Measurements from ENCODE around the gene SLC25A36.
"Not testable (repeated sequence)": the region's sequence is repeated elsewhere in the genome, so short reads cannot be mapped to it uniquely, and the experiment has no call there.

The SLC25A36 gene

GRCh38 chr3:140931801-140932200 is 9.8 kb upstream of the SLC25A36 start:
- DNase-seq, result no peak

GRCh38 chr3:140933109-140933508 is 8.5 kb upstream of the SLC25A36 start:
- no peak for DNase-seq

DNA sequence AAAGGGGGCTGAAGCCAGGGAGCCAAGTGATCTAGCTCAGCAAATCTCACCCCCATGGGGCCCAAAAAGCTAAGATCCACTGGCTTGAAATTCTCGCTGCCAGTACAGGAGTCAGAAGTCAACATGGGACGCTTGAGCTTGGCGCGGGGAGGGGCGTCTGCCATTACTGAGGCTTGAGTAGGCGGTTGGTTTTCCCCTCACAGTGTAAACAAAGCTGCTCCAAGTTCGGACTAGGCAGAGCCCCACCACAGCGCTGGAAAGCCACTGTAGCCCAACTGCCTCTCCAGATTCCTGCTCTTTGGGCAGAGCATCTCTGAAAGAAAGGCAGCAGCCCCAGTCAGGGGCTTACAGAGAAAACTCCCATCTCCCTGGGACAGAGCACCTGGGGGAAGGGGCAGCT is 8.1 kb upstream of the SLC25A36 start:
- DNase-seq, result no peak

GRCh38 chr3:140939305-140939704 is 2.3 kb upstream of the SLC25A36 start:
- DNase-seq, result not testable (repeated sequence)

DNA sequence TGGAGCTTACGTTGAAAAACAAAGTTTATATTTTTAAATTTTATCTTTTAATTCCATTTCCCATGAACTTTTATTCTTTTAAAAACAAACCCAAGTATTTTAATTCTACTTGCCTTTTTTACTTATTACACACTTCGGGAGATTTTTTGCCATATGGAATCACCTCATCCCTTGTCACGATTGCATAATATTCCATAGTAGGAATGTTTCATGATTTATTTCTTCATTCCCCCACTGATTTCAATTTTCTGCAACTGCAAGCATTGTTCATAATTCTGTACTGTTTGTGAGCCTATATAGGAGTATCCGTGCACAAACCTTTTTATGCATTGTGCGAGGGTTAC is 574 bp upstream of the SLC25A36 start:
- DNase-seq, result no peak

- DNase-seq, result no peak
These were observed 827 bp downstream of the SLC25A36 start for GRCh38 chr3:140942221-140943104.

- no peak for DNase-seq
These were observed 2.3 kb downstream of the SLC25A36 start for GRCh38 chr3:140943781-140944552.

- no peak for DNase-seq
These were observed 7.0 kb downstream of the SLC25A36 start for GRCh38 chr3:140948460-140949249.

GRCh38 chr3:140950144-140950543 is 8.5 kb downstream of the SLC25A36 start:
- DNase-seq, result no peak

DNA sequence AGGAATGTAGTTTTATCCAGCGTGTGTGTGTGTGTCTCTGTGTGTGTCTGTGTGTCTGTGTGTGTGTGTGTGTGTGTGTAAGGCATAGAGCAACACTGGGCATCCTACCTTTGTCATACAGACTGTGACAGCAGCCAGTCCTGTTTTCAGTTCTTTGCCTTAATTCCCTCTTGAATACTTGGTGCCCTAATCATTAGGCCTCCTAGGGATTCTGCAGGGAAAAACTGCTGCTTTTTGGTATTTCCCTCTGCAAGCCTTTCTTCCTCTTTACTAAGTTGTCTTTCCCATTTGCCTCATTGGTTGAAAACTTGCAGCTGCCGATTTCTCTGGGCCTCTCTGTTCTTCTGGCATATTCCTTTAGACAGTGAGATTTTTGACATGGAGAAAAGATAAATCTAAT is 9.2 kb downstream of the SLC25A36 start:
- no peak for DNase-seq

DNA sequence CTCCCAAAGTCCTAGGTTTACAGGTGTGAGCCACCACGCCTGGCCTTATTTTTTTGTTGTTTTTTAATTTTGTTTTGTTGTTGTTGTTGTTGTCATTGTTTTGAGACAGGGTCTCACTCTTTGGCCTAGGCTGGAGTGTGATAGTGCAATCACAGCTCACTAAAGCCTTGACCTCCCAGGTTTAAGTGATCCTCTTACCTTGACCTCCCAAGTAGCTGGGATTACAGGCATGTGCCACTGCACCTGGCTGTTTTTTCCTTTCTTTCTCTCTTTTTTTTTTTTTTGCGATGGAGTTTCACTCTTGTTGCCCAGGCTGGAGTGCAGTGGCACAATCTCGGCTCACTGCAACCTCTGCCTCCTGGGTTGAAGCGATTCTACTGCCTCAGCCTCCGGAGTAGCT is 10.1 kb downstream of the SLC25A36 start:
- not testable (repeated sequence) for DNase-seq

GRCh38 chr3:140953028-140953960 is 11.7 kb downstream of the SLC25A36 start:
- DNase-seq, result no peak

GRCh38 chr3:140954576-140954975 is 12.9 kb downstream of the SLC25A36 start:
- DNase-seq, result no peak

DNA sequence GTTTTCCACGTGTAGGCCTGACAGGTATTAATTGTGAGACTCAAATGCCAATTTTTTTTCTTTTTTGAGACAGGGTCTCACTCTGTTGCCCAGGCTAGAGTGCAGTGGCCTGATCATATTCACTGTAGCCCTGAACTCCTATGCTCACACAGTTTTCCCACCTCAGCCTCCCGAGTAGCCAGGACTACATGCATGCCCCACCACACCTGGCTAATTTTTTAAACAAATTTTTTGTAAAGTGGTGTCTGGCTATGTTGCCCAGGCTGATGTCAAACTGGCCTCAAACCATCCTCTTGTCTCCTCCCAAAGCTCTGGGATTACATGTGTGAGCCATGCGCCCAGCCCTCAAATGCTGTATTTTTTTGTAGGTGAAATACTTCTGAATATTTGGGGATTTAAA is 14.0 kb downstream of the SLC25A36 start:
- no peak for DNase-seq

- no peak for DNase-seq
These were observed 14.6 kb downstream of the SLC25A36 start for GRCh38 chr3:140956058-140956835.

- peak; percentile 43 for DNase-seq
These were observed 31.2 kb downstream of the SLC25A36 start for GRCh38 chr3:140972833-140973232.

- DNase-seq, result no peak
These were observed 33.3 kb downstream of the SLC25A36 start for GRCh38 chr3:140974900-140975299.

GRCh38 chr3:140980663-140981062 is 39.0 kb downstream of the SLC25A36 start:
- DNase-seq, result no peak

DNA sequence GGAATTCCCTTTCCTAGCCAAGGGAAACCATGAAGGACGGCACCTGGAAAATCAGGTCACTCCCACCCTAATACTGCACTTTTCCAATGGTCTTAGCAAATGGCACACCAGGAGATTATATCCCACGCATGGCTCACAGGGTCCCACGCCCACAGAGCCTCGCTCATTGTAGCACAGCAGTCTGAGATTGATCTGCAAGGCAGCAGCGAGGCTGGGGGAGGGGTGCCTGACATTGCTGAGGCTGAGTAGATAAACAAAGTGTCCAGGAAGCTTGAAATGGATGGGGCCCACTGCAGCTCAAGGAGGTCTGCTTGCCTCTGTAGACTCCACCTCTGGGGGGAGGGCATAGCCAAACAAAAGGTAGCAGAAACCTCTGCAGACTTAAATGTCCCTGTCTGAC is 46.2 kb downstream of the SLC25A36 start:
- DNase-seq, result not testable (repeated sequence)

DNA sequence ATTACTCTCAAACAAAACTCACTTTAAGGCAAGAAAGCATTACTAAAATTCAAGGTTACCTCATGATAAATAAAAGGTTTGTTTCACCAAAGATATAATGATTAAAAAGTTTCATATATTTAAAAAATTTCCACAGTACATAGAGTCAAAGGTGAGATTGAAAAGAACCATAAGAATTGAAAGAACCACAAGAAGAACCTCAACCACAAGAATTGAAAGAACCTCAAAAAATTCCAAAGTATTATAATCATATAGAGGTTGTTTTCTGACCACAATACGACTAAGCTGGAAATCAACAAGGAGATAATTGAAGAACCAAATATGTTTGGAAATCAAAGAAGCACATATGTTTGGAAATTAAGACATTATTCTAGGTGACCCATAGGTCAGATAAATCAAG is 52.7 kb downstream of the SLC25A36 start:
- no peak for DNase-seq

DNA sequence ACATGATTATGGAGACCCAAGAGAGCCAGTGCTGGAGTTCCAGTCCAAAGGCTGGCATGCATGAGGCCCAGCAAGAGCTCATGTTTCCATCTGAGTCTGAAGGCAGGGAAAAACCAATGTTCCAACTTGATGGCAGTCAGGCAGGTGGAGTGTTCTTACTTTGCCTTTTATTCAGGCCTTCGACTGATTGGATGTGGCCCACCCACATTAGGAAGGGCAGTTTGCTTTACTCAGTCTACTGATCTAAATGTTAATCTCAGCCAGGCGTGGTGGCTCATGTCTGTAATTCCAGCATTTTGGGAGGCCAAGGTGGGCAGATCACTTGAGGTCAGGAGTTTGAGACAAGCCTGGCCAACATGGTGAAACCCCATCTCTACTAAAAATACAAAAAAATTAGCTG is 53.2 kb downstream of the SLC25A36 start:
- not testable (repeated sequence) for DNase-seq
